Type B pancreatic cell (in vitro differentiated cells): ENCODE data around the gene USP5. TPM values are rescaled to one million over a fixed set of nuclear protein-coding genes. Genes with fewer than 3 reads are reported as not detected.
A peak's percentile ranks its signal among the peaks of the same experiment; 100 is the strongest.
"Not testable (repeated sequence)": the region's sequence is repeated elsewhere in the genome, so short reads cannot be mapped to it uniquely, and the experiment has no call there.

Source experiments
- DNase-seq: peaks from one replicate; pipeline ENCODE4 v3.0.0; 2021; ENCODE audit warnings: mixed read lengths; ENCODE audit not compliant: unreplicated experiment; ENCODE audit errors: extremely low spot score
- H3K27ac Mint-ChIP-seq: 2 replicates; pipeline ENCODE4 v1.8.0; 2021; ENCODE audit warnings: mild to moderate bottlenecking, mixed read lengths
- H3K27me3 Mint-ChIP-seq: 2 replicates; pipeline ENCODE4 v1.8.0; 2021; ENCODE audit warnings: mixed read lengths
- H3K36me3 Mint-ChIP-seq: 2 replicates; pipeline ENCODE4 v1.8.0; 2021; ENCODE audit warnings: mixed read lengths
- H3K4me1 Mint-ChIP-seq: one replicate; pipeline ENCODE4 v1.8.0; 2021; ENCODE audit warnings: mixed read lengths; ENCODE audit not compliant: unreplicated experiment
- H3K4me3 Mint-ChIP-seq: 2 replicates; pipeline ENCODE4 v1.8.0; 2021; ENCODE audit warnings: mild to moderate bottlenecking, mixed read lengths
- H3K9me3 Mint-ChIP-seq: 2 replicates; pipeline ENCODE4 v1.8.0; 2021; ENCODE audit warnings: mixed read lengths
- total RNA-seq: library from RNA; stranded (reverse); gene quantifications from 2 replicates; pipeline ENCODE4 v1.2.1, GENCODE V29; 2021; ENCODE audit warnings: low replicate concordance
- TF ChIP-seq, protein P1 (sequence below): fragments of 200-600 bp; sonication (generic); conservative IDR thresholded peaks from 2 replicates; pipeline ENCODE4 v1.5.0; 2021; ENCODE audit warnings: antibody characterized with exemption, mild to moderate bottlenecking

The USP5 gene
- total RNA-seq, 1 donor from 2014 or later = 121 TPM

DNA sequence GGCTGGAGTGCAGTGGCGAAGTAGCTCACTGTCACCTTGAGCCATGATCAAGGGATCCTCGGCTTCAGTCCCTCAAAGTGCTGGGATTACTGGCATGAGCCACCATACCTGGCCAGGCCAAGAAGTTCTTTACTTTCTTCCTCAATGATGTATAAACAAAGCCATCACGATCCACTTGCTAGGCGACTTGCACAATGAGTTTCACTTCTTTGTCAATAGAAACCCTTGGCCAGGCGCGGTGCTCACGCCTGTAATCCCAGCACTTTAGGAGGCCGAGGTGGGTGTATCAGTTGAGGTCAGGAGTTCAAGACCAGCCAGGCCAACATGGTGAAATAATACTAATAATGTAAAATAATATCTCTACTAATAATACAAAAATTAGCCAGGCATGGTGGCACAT, 35.5 kb downstream of the USP5 start:
- peak overlapping the region; percentile 82 for H3K27ac Mint-ChIP-seq
- H3K4me3 Mint-ChIP-seq = no peak overlapping the region
- H3K36me3 Mint-ChIP-seq = peaks cover 3% of the 10 kb centered on the region
- TF ChIP-seq, protein P1, sequence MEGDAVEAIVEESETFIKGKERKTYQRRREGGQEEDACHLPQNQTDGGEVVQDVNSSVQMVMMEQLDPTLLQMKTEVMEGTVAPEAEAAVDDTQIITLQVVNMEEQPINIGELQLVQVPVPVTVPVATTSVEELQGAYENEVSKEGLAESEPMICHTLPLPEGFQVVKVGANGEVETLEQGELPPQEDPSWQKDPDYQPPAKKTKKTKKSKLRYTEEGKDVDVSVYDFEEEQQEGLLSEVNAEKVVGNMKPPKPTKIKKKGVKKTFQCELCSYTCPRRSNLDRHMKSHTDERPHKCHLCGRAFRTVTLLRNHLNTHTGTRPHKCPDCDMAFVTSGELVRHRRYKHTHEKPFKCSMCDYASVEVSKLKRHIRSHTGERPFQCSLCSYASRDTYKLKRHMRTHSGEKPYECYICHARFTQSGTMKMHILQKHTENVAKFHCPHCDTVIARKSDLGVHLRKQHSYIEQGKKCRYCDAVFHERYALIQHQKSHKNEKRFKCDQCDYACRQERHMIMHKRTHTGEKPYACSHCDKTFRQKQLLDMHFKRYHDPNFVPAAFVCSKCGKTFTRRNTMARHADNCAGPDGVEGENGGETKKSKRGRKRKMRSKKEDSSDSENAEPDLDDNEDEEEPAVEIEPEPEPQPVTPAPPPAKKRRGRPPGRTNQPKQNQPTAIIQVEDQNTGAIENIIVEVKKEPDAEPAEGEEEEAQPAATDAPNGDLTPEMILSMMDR = no peak
- no peak for DNase-seq
- H3K4me1 Mint-ChIP-seq = peaks cover 8% of the 10 kb centered on the region
- no peaks in the 10 kb centered on the region for H3K27me3 Mint-ChIP-seq
- H3K9me3 Mint-ChIP-seq = no peaks in the 10 kb centered on the region

DNA sequence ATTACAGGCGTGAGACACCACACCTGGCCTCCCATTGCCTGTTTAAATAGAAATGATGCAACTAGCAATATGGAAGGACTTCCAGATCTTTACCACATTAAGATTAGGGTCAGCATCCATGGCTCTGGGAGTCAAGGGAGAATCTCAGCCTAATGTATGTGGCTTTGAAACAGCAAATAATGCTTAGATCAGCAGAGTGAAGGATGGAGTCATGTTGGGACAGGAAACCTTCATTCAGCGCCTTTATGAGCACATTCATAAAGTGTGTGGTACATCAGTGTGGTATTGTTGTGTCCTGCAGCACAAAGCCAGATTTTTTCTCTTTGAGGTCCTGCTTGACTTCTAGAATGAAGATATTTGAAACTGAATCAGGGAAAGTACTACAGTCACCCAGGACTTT, 36.4 kb downstream of the USP5 start:
- TF ChIP-seq, protein P1 = no peak
- no peaks in the 10 kb centered on the region for H3K27me3 Mint-ChIP-seq
- peak overlapping the region; percentile 62 for H3K4me3 Mint-ChIP-seq
- peaks cover 8% of the 10 kb centered on the region for H3K4me1 Mint-ChIP-seq
- H3K9me3 Mint-ChIP-seq = no peaks in the 10 kb centered on the region
- H3K36me3 Mint-ChIP-seq = peaks cover 3% of the 10 kb centered on the region
- no peak for DNase-seq
- peak overlapping the region; percentile 71 for H3K27ac Mint-ChIP-seq

DNA sequence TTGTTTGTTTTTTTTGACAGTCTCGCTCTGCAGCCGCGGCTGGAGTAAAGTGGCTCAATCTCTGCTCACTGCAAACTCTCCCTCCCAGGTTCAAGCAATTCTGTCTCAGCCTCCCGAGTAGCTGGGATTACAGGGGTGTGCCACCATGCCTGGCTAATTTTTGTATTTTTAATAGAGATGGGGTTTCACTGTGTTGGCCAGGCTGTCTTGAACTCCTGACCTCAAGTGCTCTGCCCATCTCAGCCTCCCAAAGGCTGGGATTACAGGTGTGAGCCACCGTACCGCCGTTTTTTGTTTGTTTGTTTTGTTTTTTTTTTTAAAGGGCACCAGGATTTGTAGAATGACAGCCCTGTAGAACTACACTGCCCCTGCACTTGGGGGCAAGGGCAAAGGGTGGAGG, 36.8 kb downstream of the USP5 start:
- not testable (repeated sequence) for H3K9me3 Mint-ChIP-seq, H3K36me3 Mint-ChIP-seq, H3K4me3 Mint-ChIP-seq, DNase-seq, H3K27me3 Mint-ChIP-seq, H3K4me1 Mint-ChIP-seq
- H3K27ac Mint-ChIP-seq = peak overlapping the region; percentile 71

DNA sequence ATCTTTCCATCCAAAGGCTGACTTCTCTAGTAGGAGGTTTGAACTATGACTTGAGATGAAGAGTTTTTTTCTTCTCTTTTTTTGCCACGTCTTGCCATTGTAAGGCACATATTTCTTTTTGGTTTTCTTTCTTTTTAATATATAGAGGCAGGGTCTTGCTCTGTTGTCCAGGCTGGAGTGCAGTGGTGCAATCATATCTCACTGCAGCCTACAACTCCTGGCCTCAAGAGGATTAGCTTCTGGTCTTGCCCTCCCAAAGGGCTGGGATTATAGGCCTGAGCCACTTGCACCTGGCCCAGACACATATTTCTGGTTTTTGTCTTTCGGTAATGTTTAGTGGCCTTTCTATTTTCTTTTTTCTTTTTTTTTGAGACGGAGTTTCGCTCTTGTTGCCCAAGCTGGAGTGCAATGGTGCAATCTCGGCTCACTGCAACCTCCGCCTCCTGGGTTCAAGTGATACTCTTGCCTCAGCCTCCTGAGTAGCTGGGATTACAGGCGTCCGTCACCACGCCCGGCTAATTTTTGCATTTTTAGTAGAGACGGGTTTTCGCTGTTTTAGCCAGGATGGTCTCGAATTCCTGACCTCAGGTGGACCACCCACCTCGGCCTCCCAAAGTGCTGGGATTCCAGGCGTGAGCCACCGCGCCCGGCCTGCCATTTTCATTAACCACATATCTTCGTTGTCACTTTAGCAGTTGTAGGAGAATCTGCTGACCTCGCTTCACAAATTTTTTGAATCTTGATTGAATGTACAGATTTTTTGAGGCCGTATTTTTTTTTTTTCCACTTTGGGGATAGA, 38.0 kb downstream of the USP5 start:
- Mint-ChIP-seq H3K4me3 (peak overlapping the region; percentile 85), H3K27ac (peak overlapping the region; percentile 96)

DNA sequence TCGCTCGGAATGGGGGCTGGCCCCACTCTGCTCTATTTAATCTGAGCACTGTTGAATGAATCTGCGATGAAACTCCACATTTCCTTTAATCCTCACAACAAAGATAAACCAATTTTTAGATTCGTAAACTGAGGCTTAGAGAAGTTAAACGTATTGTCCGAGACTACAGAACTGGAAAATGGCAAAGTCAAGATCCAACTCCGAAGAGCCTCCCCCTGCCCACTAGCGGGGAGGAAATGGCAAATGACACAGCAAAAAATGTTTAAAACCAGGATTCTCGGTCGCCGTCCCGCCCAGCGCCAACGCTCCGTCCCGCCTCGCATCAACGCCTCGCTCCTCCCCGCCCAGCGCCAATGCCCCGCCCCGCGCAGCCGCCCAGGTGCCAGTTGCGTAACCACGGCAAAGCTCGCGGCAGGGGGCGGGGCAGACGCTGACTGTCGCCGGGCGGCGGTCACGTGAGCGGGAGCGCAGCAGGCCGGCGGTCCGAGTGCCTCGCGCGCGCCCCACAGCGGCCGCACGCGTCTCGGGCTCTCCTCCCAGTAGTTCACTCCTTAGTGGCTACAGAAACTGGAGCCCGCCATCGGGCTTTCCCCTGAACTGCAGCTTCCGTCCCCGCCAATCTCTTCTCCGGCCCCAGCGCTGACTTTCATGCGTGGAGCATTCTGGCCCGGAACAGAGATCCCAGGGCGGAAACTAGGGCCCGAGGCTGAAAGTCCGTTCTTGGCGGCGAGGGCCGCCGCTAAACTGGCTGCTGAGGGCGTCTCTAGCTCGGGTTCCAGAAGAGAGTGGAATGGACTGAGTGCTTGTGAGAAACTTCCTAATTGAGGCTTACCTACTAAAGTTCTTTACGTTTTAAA, 39.1 kb downstream of the USP5 start:
- DNase-seq = peak; percentile 100
- Mint-ChIP-seq H3K4me3 (peak overlapping the region; percentile 85), H3K4me1 (peaks cover 8% of the 10 kb centered on the region), H3K9me3 (no peaks in the 10 kb centered on the region), H3K36me3 (no peaks in the 10 kb centered on the region), H3K27me3 (no peaks in the 10 kb centered on the region), H3K27ac (peak overlapping the region; percentile 96)
- TF ChIP-seq, protein P1 = peak; percentile 94

More for the DNA sequence above, 38.0 kb downstream of the USP5 start:
- not testable (repeated sequence) for DNase-seq, H3K27me3 Mint-ChIP-seq, H3K36me3 Mint-ChIP-seq, H3K9me3 Mint-ChIP-seq, H3K4me1 Mint-ChIP-seq

DNA sequence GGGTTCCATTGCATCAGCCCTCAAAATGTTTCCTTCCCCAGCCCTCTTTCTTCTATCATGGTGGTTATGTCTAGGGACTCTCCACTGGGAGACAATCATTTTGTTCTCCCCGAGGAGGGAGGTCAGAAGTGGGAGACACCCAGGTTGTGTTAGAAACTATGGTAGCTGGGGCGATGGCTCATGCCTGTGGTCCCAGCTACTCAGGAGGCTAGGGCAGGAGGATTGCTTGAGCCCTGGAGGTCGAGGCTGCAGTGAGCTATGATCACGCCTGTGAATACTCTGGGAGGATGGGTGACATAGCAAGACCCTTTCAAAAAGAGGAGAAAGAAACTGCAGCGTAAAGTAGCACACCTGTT, 39.7 kb downstream of the USP5 start:
- TF ChIP-seq, protein P1 = no peak
- Mint-ChIP-seq H3K4me3 (peak overlapping the region; percentile 85), H3K4me1 (peaks cover 8% of the 10 kb centered on the region), H3K36me3 (no peaks in the 10 kb centered on the region), H3K27ac (peak overlapping the region; percentile 96), H3K9me3 (no peaks in the 10 kb centered on the region), H3K27me3 (no peaks in the 10 kb centered on the region)
- no peak for DNase-seq

DNA sequence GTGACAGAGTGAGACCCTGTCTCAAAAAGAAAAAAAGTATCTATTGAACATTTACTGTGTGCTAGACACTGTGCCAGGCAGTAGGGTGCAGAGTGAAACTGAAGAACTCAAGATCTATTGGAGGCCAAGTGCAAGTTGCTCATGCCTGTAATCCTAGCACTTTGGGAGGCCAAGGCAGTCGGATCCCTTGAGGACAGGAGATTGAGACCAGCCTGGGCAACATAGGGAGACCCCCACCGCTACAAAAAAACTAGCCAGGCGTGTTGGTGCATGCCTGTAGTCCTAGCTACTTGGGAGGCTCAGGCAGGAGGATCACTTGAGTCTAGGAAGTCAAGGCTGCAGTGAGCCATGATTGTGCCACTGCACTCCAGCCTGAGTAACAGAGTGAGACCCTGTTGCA, 40.7 kb downstream of the USP5 start:
- DNase-seq, H3K4me1 Mint-ChIP-seq, H3K9me3 Mint-ChIP-seq, H3K36me3 Mint-ChIP-seq, H3K27me3 Mint-ChIP-seq: not testable (repeated sequence)
- Mint-ChIP-seq H3K27ac (peak overlapping the region; percentile 14), H3K4me3 (peak overlapping the region; percentile 61)
